HG03039 (cell line): Measurements from ENCODE around the gene SLC22A12.
"Not testable (repeated sequence)": the region's sequence is repeated elsewhere in the genome, so short reads cannot be mapped to it uniquely, and the experiment has no call there.

Source experiments
- ATAC-seq: cut with Tn5 transposase; IDR thresholded peaks from one replicate; pipeline ENCODE4 v1.9.1; 2021; ENCODE audit warnings: mild to moderate bottlenecking, moderate library complexity; ENCODE audit not compliant: unreplicated experiment

SLC22A12 gene

DNA sequence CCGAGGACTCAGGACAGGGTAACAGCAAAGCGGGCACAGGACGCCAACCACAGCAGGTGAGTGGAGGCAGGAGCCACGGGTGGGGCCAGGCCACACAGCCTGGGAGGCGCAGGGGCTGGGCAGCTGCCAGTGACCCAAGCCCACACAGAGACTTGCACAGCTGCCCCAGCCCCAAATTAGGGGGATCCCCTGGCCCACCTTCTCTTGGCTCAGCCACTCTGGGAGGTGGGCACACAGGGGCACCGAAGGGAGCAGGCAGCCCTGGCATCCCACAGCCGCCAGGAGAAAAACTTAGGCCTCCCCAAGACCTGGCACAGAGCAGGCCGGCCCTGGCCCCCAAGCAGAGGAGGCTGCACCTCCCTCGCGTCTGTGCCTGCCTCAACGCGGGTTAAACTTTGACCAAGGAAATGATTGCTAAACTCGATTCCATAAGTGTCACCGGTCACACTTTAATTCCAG, at the start of gene SLC22A12:
SLC22A12 (plus strand) TSS at position 458 of the 459 bp plus-strand sequence. CDS start 337 bp downstream, outside the sequence.
- ATAC-seq, result no peak

- no peak for ATAC-seq
These were observed 48.6 kb upstream of the SLC22A12 start for GRCh38 chr11:64542172-64543125.

- ATAC-seq, result no peak
These were observed 47.2 kb upstream of the SLC22A12 start for GRCh38 chr11:64543818-64544217.

DNA sequence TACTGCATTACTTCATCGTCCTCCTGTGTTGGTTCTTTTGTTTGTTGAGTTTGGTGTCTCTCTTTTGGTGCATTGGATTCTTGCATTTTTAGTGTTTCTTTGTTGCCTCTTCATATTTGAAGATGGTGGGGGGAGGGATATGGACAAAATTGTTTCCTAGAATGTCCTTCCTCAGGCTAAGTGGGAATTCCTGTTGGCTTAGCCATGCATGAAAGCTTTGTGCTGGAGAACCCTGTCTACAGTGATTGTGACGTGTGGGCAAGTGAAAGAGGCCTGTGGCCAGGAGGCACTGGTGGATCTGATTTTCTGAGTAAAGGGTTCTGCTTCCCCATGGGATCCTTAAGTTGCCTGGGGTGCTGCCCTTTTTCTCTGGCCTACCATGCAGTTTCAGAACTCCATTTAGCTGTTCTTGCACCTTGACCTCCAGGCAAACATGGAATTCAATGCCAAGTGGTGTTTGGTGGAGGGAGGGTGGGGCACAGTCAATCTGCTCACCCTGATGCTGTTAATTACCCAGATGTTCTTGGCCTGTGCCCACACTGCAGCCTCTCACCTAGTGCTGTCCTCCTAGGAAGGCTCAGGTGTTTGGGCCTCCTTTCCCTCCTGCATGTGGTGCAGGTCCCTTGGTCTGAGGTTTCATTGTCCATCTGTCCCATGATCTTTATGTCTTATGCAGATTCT, 46.3 kb upstream of the SLC22A12 start:
- ATAC-seq, result no peak

DNA sequence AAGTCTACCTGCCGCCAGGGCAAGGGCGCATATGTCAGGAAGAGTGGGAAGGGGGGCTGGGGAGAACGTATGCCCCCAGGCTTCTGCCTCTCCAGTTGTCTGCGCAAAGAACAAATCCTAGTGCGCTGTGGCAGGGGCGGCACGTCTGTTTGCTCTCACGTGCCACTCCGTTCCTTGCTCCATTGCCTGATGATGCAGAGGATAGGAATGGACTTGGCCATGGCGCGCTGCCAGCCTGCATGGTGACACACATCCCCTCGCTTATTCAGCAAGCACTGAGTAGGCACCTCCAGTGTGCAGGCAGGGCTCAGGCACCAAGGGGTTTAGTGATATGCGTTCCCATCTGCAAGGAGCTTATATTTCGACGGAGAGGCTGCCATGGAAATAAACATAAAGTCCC, 45.4 kb upstream of the SLC22A12 start:
- no peak for ATAC-seq

DNA sequence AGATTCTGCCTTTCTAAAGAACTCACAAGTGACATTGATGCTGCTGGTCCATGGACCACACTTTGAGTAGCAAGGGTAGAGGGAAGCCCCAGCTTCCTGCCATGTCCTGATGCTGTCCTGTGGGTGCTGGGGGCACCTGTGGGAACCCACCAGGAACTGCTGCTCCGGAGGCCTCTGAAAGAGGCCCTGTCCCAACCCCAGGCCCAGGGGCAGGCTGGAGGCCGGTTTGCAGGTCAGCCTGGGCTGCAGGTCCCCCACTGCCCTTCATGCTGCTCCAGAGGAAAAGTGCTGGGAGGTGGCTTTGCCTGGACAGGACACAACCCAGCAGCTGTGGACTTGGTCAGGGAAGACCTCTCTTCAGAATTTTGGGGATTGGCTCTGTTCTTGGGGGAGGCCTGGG, 44.8 kb upstream of the SLC22A12 start:
- no peak for ATAC-seq

GRCh38 chr11:64546600-64546999, 44.4 kb upstream of the SLC22A12 start:
- ATAC-seq, result no peak

- ATAC-seq, result no peak
These were observed 41.1 kb upstream of the SLC22A12 start for GRCh38 chr11:64549969-64550368.

GRCh38 chr11:64553554-64554201, 37.3 kb upstream of the SLC22A12 start:
- no peak for ATAC-seq

DNA sequence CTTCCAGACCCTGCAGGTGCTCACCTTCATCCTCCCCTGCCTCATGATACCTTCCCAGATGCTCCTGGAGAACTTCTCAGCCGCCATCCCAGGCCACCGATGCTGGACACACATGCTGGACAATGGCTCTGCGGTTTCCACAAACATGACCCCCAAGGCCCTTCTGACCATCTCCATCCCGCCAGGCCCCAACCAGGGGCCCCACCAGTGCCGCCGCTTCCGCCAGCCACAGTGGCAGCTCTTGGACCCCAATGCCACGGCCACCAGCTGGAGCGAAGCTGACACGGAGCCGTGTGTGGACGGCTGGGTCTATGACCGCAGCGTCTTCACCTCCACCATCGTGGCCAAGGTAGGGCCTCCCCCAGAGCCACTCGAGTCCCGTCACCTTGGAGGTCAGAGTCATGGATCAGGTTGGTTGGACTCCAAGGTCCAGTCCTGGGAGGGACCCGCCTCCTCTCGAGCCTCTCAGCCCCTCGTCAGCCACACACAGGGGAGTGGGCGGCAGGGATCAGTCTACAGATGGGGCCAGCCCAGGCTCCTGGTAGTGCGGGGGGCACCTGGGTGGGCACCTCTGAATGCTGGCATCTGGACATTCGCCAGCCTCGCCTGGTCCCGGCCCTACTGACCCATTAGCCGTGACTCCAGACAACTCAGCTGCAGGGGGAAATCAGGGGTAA, 34.8 kb upstream of the SLC22A12 start:
- ATAC-seq, result no peak

DNA sequence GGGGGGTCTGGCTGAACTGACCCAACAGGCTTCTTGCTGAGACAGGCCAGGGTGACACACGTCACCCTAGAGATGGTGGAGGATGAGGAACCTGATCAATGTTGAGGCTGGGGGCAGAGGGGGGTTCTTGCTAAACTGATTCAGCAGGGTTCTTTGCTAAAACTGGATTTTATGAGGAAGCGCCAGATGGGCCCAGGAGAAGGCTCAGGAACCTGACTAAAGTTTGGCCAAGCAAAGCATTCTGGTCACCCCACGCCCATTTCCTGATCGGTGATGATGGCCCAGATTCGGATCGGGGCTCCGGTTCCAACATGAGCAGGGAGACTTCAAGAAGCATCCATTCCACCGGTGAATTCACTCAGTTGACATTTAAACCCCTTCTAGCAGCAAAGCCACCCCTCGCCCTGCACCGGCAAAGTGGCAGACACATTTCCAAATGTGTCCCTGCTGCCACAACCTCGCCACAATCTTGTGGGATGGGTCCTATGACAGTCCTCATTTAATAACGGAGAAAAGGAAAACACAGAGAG, 34.2 kb upstream of the SLC22A12 start:
- ATAC-seq, result no peak

- no peak for ATAC-seq
These were observed 32.8 kb upstream of the SLC22A12 start for GRCh38 chr11:64558065-64558745.

DNA sequence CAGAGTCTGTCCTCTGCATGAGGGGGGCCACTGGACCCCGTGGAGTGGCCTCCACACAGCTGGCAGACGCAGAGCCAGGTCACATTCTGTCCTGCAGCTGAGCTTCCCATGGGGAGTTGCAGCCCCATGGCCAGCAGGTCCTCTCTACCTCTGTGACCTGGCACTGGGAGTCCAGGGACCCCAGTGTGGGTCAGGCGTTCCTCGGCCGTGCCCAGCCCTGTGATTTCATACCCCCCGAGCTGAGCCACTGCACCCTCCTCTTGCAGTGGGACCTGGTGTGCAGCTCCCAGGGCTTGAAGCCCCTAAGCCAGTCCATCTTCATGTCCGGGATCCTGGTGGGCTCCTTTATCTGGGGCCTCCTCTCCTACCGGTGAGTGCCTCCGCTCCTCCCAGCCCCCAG, 32.2 kb upstream of the SLC22A12 start:
- no peak for ATAC-seq

GRCh38 chr11:64559351-64560138, 31.5 kb upstream of the SLC22A12 start:
- ATAC-seq, result no peak

GRCh38 chr11:64560139-64560771, 30.8 kb upstream of the SLC22A12 start:
- ATAC-seq, result no peak

DNA sequence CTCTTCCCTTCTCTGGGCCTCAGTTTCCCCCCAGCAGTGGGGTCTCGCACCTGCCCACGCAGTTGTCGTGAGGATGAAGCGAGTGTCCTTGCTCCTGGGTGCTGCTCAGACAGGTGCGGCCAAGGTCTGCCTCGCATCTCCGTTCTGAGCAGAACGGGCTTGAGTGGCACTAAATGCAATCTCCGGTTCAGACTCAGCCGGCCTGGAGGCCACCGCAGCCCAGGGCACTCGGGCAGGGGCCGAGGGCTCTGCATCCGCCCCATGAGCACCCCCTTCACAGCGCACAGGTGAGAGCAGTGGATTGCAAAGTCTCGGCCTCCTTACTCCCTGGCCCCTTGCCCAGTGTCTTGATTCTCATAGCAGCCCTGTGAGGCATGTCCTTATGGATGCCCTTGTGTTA, 30.1 kb upstream of the SLC22A12 start:
- no peak for ATAC-seq

GRCh38 chr11:64561429-64561828, 29.6 kb upstream of the SLC22A12 start:
- not testable (repeated sequence) for ATAC-seq

DNA sequence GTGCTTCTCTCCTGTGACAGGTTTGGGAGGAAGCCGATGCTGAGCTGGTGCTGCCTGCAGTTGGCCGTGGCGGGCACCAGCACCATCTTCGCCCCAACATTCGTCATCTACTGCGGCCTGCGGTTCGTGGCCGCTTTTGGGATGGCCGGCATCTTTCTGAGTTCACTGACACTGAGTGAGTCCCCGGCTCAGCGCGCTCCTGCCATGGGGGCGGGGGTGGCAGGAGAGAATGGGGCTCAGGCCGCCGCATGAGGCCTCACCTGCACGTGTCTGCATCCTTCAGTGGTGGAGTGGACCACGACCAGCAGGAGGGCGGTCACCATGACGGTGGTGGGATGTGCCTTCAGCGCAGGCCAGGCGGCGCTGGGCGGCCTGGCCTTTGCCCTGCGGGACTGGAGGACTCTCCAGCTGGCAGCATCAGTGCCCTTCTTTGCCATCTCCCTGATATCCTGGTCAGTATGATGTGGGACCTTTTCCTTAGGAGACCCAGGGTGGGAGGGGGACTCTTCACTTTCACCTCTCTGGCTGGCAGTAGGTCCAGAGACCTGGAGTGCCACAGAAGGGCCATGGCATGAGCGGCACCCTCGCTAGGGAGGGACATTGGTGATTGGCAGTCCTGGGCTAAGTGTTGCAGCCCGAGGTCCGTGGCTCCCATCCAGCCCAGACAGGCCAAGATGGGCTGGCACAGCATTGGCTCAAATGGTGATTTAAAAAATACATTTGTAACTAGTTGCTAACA, 28.9 kb upstream of the SLC22A12 start:
- ATAC-seq, result no peak
